ENCODE measurements around the gene CD300LD. TPM values are rescaled to one million over a fixed set of nuclear protein-coding genes. Genes with fewer than 3 reads are reported as not detected.

The CD300LD gene
- polyA plus RNA-seq, 2 of the 4 experiments (the other 2 are of a cell fraction) = not detected

DNA sequence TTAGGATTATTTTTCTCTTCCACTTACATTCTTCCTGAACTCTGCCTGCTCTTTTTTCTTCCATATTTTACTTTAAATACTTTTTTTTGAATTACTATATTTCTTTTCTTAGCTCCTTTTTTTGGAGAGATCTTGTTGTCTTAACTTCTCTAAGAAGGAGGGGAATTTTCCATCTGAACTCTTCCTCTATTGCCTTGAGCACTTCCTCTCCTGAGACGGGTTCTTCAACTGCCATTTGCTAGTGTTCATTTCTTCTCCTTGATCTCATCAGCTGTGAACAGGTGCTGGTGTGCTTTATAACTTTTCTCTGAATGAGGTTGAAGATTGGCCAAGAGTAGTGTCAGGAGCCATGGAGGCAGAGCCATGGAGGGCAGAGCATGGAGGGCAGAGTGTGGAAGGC is 15.1 kb upstream of the CD300LD start:
- H3K4me1 ChIP-seq = peaks cover 12% of the 10 kb centered on the region
- no peak for FAIRE-seq
- ChIA-PET CTCF (interaction anchor here (1.5 to 5.8 kb wide), 3 partner anchors 11 to 229 kb away, joined by 3 to 40 read pairs (median 4); no protein-coding TSS in a partner anchor), POLR2A (no interaction called here)
- H3K4me2 ChIP-seq = no peak overlapping the region
- no peak overlapping the region for H3K4me3 ChIP-seq
- WGBS (ENCODE audit: missing lambda C conversion rate) = 44% methylated on average over 1 of the region's 1 CpG
- DNase-seq (ENCODE audit: low read depth in 1 of 2, low spot score in 1 of 2) = no peak
- no peak for ATAC-seq
- H3K9me3 ChIP-seq = no peaks in the 10 kb centered on the region
- H3K27ac ChIP-seq = no peak overlapping the region
- TF ChIP-seq MYC (IDR thresholded peaks at IDR 0.05; ENCODE audit: borderline replicate concordance, low read length) (no peak), SREBF2 (IDR thresholded peaks at IDR 0.05) (no peak), PHF8 (IDR thresholded peaks at IDR 0.05; ENCODE audit: borderline replicate concordance, low read depth) (no peak), HOXA7 (CRISPR knock-in tag; IDR thresholded peaks at IDR 0.05) (no peak), CHD2 (IDR thresholded peaks at IDR 0.05; ENCODE audit: low read length, partially characterized antibody) (no peak), ESRRA (IDR thresholded peaks at IDR 0.05; ENCODE audit: borderline replicate concordance, low read length) (no peak), CBX2 (IDR thresholded peaks at IDR 0.05; ENCODE audit: borderline replicate concordance, low read depth) (no peak), JUNB (IDR thresholded peaks at IDR 0.05) (no peak), HMGXB4 (CRISPR knock-in tag; IDR thresholded peaks at IDR 0.05; ENCODE audit: borderline replicate concordance) (no peak), RARB (CRISPR knock-in tag; IDR thresholded peaks at IDR 0.05) (no peak), KDM1A (IDR thresholded peaks at IDR 0.05; ENCODE audit: low read depth) (no peak), TP53 (CRISPR knock-in tag; IDR thresholded peaks at IDR 0.05) (no peak), SMC3 (IDR thresholded peaks at IDR 0.05) (no peak), TFCP2L1 (CRISPR knock-in tag; IDR thresholded peaks at IDR 0.05) (no peak), MAFK (IDR thresholded peaks at IDR 0.05; ENCODE audit: partially characterized antibody) (no peak), ZC3H11A (IDR thresholded peaks at IDR 0.05) (no peak), EP300 (IDR thresholded peaks at IDR 0.05) (no peak)
- TF ChIP-seq, protein P1, sequence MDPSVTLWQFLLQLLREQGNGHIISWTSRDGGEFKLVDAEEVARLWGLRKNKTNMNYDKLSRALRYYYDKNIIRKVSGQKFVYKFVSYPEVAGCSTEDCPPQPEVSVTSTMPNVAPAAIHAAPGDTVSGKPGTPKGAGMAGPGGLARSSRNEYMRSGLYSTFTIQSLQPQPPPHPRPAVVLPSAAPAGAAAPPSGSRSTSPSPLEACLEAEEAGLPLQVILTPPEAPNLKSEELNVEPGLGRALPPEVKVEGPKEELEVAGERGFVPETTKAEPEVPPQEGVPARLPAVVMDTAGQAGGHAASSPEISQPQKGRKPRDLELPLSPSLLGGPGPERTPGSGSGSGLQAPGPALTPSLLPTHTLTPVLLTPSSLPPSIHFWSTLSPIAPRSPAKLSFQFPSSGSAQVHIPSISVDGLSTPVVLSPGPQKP (IDR thresholded peaks at IDR 0.05; ENCODE audit: low read depth, low read length) = no peak

DNA sequence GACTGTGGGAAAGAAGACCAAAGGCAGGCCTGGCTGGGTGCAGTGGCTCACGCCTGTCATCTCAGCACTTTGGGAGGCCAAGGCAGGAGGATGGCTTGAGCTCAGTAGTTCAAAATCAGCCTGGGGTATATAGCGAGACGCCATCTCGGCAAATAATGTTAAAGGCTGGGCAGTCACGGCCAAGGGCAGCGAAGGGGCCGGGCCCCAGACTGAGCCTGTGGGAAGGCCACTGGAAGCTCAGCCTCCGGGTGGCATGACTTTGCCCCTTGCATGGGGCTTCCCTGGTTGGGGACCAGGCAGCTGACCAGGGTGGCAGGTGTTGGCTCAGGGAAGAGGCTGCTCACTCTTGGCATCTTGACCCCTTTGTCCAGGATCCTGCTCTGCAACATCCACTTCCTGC is 14.0 kb upstream of the CD300LD start:
- CTCF ChIA-PET = interaction anchor here (0.8 to 15.1 kb wide), 13 partner anchors 8 to 244 kb away, joined by 3 to 142 read pairs (median 3); partner anchors contain the start of genes BTBD17, CD300H and RAB37
- Histone ChIP-seq H3K9me3 (no peaks in the 10 kb centered on the region), H3K4me1 (peaks cover 12% of the 10 kb centered on the region), H3K4me3 (no peak overlapping the region), H3K27ac (peak overlapping the region; percentile 32 to 39; a peak in 2 of 6 replicates), H3K4me2 (no peak overlapping the region)
- WGBS (ENCODE audit: missing lambda C conversion rate) = 84% methylated on average over 8 of the region's 8 CpGs
- POLR2A ChIA-PET = no interaction called here
- ATAC-seq (no peak), FAIRE-seq (no peak), DNase-seq (ENCODE audit: low read depth in 1 of 2, low spot score in 1 of 2) (no peak)
- TF ChIP-seq RNF2 (IDR thresholded peaks at IDR 0.05; ENCODE audit: borderline replicate concordance, low read depth) (no peak), ZSCAN20 (CRISPR knock-in tag; IDR thresholded peaks at IDR 0.05) (no peak), ESRRA (IDR thresholded peaks at IDR 0.05; ENCODE audit: borderline replicate concordance, low read length) (no peak), TP53 (CRISPR knock-in tag; IDR thresholded peaks at IDR 0.05) (no peak), CHD2 (IDR thresholded peaks at IDR 0.05; ENCODE audit: low read length, partially characterized antibody) (no peak), HOXB5 (CRISPR knock-in tag; IDR thresholded peaks at IDR 0.05) (no peak), HOXB13 (CRISPR knock-in tag; IDR thresholded peaks at IDR 0.05; ENCODE audit: low read depth) (no peak), EP300 (IDR thresholded peaks at IDR 0.05) (no peak), HOXA7 (CRISPR knock-in tag; IDR thresholded peaks at IDR 0.05) (no peak), KDM5A (IDR thresholded peaks at IDR 0.05) (no peak), CHD4 (IDR thresholded peaks at IDR 0.05; ENCODE audit: borderline replicate concordance) (no peak), PHF8 (IDR thresholded peaks at IDR 0.05; ENCODE audit: borderline replicate concordance, low read depth) (no peak), RARB (CRISPR knock-in tag; IDR thresholded peaks at IDR 0.05) (no peak)
- TF ChIP-seq, protein P2, sequence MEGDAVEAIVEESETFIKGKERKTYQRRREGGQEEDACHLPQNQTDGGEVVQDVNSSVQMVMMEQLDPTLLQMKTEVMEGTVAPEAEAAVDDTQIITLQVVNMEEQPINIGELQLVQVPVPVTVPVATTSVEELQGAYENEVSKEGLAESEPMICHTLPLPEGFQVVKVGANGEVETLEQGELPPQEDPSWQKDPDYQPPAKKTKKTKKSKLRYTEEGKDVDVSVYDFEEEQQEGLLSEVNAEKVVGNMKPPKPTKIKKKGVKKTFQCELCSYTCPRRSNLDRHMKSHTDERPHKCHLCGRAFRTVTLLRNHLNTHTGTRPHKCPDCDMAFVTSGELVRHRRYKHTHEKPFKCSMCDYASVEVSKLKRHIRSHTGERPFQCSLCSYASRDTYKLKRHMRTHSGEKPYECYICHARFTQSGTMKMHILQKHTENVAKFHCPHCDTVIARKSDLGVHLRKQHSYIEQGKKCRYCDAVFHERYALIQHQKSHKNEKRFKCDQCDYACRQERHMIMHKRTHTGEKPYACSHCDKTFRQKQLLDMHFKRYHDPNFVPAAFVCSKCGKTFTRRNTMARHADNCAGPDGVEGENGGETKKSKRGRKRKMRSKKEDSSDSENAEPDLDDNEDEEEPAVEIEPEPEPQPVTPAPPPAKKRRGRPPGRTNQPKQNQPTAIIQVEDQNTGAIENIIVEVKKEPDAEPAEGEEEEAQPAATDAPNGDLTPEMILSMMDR (IDR thresholded peaks at IDR 0.05) = no peak
- TF ChIP-seq, protein P3, sequence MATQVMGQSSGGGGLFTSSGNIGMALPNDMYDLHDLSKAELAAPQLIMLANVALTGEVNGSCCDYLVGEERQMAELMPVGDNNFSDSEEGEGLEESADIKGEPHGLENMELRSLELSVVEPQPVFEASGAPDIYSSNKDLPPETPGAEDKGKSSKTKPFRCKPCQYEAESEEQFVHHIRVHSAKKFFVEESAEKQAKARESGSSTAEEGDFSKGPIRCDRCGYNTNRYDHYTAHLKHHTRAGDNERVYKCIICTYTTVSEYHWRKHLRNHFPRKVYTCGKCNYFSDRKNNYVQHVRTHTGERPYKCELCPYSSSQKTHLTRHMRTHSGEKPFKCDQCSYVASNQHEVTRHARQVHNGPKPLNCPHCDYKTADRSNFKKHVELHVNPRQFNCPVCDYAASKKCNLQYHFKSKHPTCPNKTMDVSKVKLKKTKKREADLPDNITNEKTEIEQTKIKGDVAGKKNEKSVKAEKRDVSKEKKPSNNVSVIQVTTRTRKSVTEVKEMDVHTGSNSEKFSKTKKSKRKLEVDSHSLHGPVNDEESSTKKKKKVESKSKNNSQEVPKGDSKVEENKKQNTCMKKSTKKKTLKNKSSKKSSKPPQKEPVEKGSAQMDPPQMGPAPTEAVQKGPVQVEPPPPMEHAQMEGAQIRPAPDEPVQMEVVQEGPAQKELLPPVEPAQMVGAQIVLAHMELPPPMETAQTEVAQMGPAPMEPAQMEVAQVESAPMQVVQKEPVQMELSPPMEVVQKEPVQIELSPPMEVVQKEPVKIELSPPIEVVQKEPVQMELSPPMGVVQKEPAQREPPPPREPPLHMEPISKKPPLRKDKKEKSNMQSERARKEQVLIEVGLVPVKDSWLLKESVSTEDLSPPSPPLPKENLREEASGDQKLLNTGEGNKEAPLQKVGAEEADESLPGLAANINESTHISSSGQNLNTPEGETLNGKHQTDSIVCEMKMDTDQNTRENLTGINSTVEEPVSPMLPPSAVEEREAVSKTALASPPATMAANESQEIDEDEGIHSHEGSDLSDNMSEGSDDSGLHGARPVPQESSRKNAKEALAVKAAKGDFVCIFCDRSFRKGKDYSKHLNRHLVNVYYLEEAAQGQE (IDR thresholded peaks at IDR 0.05) = no peak

All from A549 (cell line).